ENCODE measurements around the gene FDX1.

FDX1 gene

DNA sequence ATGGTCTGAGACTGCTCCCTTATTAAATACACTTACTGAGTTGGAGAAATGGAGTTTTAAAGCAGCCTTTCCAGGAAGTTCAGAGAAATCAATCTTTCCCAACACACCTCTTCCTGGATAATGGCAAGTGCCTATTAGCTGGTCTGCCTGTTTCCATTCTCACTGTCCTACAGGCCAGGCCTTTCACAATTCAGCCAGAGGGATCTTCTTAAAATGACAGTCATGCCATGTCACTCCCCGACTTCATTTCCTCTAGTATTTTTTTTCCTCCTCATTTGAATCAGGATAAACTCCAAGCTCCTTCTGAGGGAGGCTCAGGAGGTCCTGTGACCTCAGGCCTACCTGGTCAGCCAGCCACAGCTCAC, 62.6 kb downstream of the FDX1 start:
- no peak overlapping the region for H3K4me3 ChIP-seq (ENCODE audit: control insufficient read depth, low read depth, low read length)
- TF ChIP-seq, protein P1, sequence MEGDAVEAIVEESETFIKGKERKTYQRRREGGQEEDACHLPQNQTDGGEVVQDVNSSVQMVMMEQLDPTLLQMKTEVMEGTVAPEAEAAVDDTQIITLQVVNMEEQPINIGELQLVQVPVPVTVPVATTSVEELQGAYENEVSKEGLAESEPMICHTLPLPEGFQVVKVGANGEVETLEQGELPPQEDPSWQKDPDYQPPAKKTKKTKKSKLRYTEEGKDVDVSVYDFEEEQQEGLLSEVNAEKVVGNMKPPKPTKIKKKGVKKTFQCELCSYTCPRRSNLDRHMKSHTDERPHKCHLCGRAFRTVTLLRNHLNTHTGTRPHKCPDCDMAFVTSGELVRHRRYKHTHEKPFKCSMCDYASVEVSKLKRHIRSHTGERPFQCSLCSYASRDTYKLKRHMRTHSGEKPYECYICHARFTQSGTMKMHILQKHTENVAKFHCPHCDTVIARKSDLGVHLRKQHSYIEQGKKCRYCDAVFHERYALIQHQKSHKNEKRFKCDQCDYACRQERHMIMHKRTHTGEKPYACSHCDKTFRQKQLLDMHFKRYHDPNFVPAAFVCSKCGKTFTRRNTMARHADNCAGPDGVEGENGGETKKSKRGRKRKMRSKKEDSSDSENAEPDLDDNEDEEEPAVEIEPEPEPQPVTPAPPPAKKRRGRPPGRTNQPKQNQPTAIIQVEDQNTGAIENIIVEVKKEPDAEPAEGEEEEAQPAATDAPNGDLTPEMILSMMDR (conservative IDR thresholded peaks at IDR 0.05; ENCODE audit: control insufficient read depth, insufficient read depth, low read depth, low read length), result no peak
- DNase-seq (ENCODE audit: low read depth), result no peak

- DNase-seq (ENCODE audit: low read depth), result no peak
- TF ChIP-seq, protein P1 (conservative IDR thresholded peaks at IDR 0.05; ENCODE audit: control insufficient read depth, insufficient read depth, low read depth, low read length), result no peak
- no peak overlapping the region for H3K4me3 ChIP-seq (ENCODE audit: control insufficient read depth, low read depth, low read length)
Measured at GRCh38 chr11:110493346-110493745, 63.6 kb downstream of the FDX1 start.

DNA sequence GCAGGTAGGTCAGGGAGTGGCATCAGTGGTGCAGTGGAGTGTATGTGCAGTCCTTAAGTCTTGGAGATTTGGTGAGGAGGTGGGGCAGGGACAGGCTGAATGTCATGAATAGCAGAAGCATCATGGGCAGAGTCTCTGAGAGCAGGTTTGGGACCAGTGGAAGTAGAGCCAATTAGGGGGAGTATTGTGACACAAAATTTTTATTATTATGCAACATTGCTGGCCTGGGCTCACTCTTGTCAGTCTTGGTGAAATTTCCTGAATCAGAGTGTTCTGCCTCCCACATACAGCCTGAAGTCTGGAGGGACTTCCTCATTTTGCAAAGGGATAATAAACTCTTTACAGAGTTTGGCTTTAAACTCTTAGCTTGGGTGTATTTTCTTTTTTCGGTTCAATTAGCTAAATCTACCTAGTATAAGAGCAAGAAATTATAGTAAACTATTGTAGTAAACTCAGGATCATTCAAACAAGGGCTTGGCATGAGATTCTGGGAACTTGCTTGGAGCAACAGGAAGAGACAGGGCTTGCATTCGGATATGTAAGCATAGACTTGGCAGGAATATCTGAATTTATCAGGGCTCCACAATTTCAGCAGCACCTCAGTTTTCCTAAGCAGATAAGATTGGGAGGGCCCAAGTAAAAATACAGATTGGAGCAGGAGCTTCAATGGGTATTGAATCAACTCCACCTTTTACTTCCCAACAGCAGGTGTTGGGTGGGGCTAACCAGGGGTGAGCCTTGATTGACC, 67.7 kb downstream of the FDX1 start:
- no peak overlapping the region for H3K4me3 ChIP-seq (ENCODE audit: control insufficient read depth, low read depth, low read length)
- no peak for DNase-seq (ENCODE audit: low read depth)
- TF ChIP-seq, protein P1 (conservative IDR thresholded peaks at IDR 0.05; ENCODE audit: control insufficient read depth, insufficient read depth, low read depth, low read length), result no peak

DNA sequence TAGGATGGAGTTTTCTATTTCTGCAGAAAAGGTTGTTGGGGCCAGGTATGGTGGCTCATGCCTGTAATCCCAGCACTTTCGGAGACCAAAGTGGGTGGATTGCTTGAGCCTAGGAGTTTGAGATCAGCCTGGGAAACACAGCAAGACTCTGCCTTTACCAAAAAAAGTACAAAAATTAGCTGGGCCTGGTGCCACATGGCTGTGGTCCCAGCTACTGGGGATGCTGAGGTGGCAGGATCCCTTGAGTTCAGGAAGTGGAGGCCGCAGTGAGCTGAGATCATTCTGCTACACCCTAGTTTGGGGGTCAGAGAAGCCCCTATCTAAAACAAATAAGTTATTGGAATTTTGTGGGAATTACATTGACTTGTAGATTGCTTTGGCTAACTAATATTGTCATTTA, 71.7 kb downstream of the FDX1 start:
- DNase-seq (ENCODE audit: low read depth), result no peak
- no peak overlapping the region for H3K4me3 ChIP-seq (ENCODE audit: control insufficient read depth, low read depth, low read length)
- TF ChIP-seq, protein P1 (conservative IDR thresholded peaks at IDR 0.05; ENCODE audit: control insufficient read depth, insufficient read depth, low read depth, low read length), result no peak

DNA sequence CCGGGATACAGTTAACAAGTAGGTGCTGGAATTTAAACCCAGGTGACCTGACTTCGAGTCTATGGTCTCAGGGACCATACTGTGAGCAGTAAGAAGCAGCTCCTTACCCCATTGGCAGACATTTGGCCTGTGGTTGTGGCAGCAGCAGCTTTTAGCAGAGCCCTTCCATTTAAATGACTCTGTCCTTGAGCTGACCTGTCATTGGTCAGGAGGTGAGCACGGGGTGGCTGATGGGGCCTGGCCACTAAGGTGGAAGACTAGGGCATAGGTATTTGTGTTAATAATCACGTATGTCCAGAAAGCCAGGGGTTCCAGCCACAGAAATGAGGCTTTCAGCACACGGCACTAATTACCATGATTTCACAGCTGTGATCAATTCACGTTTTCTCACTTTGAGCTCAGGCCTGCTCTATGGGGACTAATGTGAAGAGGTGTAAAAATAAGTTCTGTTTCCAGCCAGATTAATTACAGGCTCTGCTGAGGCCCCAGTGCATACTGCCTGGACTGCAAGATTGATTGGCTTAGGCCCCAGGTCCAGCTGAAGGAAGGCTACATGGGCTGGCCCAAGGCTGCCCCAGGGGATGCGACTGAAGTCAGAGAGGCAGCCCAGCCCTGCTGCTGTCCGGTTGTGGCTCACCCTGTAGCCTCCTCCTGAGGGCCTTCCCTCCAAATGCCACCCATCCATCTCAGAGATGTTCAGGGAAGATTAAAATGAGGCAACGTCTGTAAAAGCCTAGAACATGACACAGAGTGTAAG, 76.0 kb downstream of the FDX1 start:
- TF ChIP-seq, protein P1 (conservative IDR thresholded peaks at IDR 0.05; ENCODE audit: control insufficient read depth, insufficient read depth, low read depth, low read length), result no peak
- no peak for DNase-seq (ENCODE audit: low read depth)
- H3K4me3 ChIP-seq (ENCODE audit: control insufficient read depth, low read depth, low read length), result no peak overlapping the region

- DNase-seq (ENCODE audit: low read depth), result no peak
- TF ChIP-seq, protein P1 (conservative IDR thresholded peaks at IDR 0.05; ENCODE audit: control insufficient read depth, insufficient read depth, low read depth, low read length), result no peak
- no peak overlapping the region for H3K4me3 ChIP-seq (ENCODE audit: control insufficient read depth, low read depth, low read length)
Measured at GRCh38 chr11:110507328-110507727, 77.6 kb downstream of the FDX1 start.

Measured in fibroblast of mammary gland (primary cell).